Neural cell (in vitro differentiated cells): Measurements from ENCODE around the gene JAGN1.

Source experiments
- EP300 ChIP-seq: fragments of 450-650 bp; conservative IDR thresholded peaks from 2 replicates; pipeline ENCODE4 v1.6.1; 2014; ENCODE audit warnings: antibody characterized with exemption, mild to moderate bottlenecking, moderate library complexity; ENCODE audit not compliant: poor library complexity, severe bottlenecking
- EZH2 ChIP-seq: fragments of 200-600, 300-800 bp; shearing (Covaris generic), sonication (generic); IDR thresholded peaks from 2 replicates; pipeline ENCODE4 v1.6.1; 2014; ENCODE audit warnings: antibody characterized with exemption, low read length, borderline replicate concordance, mild to moderate bottlenecking; ENCODE audit not compliant: insufficient read depth, poor library complexity, severe bottlenecking
- MXI1 ChIP-seq: fragments of 450-650 bp; conservative IDR thresholded peaks from 2 replicates; pipeline ENCODE4 v1.6.1; 2014; ENCODE audit warnings: antibody characterized with exemption, mild to moderate bottlenecking; ENCODE audit not compliant: poor library complexity, severe bottlenecking
- POLR2AphosphoS5 ChIP-seq: IDR thresholded peaks from 2 replicates; pipeline ENCODE4 v1.6.1; 2012
- RAD21 ChIP-seq: fragments of 450-650 bp; conservative IDR thresholded peaks from 2 replicates; pipeline ENCODE4 v1.6.1; 2014; ENCODE audit warnings: antibody characterized with exemption, mild to moderate bottlenecking, moderate library complexity
- SMC3 ChIP-seq: fragments of 450-650 bp; conservative IDR thresholded peaks from 2 replicates; pipeline ENCODE4 v1.6.1; 2014; ENCODE audit warnings: antibody characterized with exemption, mild to moderate bottlenecking, moderate library complexity; ENCODE audit not compliant: poor library complexity
- TAF1 ChIP-seq: IDR thresholded peaks from 2 replicates; pipeline ENCODE4 v1.6.1; 2012; ENCODE audit warnings: low read depth
- TF ChIP-seq, protein P1 (sequence below): IDR thresholded peaks from 2 replicates; pipeline ENCODE4 v1.6.1; 2012; ENCODE audit warnings: borderline replicate concordance
- TF ChIP-seq, protein P2 (sequence below): fragments of 450-650 bp; IDR thresholded peaks from 2 replicates; pipeline ENCODE4 v1.5.1; 2014; ENCODE audit warnings: antibody characterized with exemption, mild to moderate bottlenecking, moderate library complexity; ENCODE audit not compliant: poor library complexity, severe bottlenecking

DNA sequence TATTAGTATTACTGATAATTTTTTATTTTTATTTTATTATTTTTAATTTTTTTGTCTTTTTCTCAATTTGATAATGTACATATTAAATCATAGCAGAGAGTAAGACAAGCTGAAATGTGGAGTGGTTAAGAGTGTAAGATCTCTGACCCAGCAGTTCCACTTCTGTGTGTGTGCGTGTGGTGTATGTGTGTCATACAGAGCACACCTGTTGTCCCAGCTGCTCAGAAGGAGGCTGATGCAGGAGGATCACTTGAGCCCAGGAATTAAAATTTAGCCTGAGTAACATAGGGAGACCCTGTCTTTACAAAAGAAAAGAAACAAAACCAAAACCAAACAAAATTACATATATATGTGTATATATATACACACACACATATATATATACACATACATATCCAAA lies 9.0 kb upstream of the JAGN1 start:
- TF ChIP-seq, protein P1, sequence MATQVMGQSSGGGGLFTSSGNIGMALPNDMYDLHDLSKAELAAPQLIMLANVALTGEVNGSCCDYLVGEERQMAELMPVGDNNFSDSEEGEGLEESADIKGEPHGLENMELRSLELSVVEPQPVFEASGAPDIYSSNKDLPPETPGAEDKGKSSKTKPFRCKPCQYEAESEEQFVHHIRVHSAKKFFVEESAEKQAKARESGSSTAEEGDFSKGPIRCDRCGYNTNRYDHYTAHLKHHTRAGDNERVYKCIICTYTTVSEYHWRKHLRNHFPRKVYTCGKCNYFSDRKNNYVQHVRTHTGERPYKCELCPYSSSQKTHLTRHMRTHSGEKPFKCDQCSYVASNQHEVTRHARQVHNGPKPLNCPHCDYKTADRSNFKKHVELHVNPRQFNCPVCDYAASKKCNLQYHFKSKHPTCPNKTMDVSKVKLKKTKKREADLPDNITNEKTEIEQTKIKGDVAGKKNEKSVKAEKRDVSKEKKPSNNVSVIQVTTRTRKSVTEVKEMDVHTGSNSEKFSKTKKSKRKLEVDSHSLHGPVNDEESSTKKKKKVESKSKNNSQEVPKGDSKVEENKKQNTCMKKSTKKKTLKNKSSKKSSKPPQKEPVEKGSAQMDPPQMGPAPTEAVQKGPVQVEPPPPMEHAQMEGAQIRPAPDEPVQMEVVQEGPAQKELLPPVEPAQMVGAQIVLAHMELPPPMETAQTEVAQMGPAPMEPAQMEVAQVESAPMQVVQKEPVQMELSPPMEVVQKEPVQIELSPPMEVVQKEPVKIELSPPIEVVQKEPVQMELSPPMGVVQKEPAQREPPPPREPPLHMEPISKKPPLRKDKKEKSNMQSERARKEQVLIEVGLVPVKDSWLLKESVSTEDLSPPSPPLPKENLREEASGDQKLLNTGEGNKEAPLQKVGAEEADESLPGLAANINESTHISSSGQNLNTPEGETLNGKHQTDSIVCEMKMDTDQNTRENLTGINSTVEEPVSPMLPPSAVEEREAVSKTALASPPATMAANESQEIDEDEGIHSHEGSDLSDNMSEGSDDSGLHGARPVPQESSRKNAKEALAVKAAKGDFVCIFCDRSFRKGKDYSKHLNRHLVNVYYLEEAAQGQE: no peak
- TF ChIP-seq EZH2 (no peak), EP300 (no peak), RAD21 (no peak), SMC3 (no peak), POLR2AphosphoS5 (no peak), TAF1 (no peak), MXI1 (no peak)
- TF ChIP-seq, protein P2, sequence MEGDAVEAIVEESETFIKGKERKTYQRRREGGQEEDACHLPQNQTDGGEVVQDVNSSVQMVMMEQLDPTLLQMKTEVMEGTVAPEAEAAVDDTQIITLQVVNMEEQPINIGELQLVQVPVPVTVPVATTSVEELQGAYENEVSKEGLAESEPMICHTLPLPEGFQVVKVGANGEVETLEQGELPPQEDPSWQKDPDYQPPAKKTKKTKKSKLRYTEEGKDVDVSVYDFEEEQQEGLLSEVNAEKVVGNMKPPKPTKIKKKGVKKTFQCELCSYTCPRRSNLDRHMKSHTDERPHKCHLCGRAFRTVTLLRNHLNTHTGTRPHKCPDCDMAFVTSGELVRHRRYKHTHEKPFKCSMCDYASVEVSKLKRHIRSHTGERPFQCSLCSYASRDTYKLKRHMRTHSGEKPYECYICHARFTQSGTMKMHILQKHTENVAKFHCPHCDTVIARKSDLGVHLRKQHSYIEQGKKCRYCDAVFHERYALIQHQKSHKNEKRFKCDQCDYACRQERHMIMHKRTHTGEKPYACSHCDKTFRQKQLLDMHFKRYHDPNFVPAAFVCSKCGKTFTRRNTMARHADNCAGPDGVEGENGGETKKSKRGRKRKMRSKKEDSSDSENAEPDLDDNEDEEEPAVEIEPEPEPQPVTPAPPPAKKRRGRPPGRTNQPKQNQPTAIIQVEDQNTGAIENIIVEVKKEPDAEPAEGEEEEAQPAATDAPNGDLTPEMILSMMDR: no peak
